Ovary (tissue), 9 donors: Measurements from ENCODE around the gene YBX2. TPM values are rescaled to one million over a fixed set of nuclear protein-coding genes. Genes with fewer than 3 reads are reported as not detected.
A peak's percentile ranks its signal among the peaks of the same experiment; 100 is the strongest.
"Not testable (repeated sequence)": the region's sequence is repeated elsewhere in the genome, so short reads cannot be mapped to it uniquely, and the experiment has no call there.

ENCODE experiments used
- DNase-seq, 5 donors: peaks; one replicate each; pipeline ENCODE4 v3.0.0-alpha.2; 2019 to 2020
- H3K27ac ChIP-seq, 2 donors: fragments of 200-600 bp; one replicate each; pipeline versions ENCODE4 v1.5.1 to v1.8.0; 2019 to 2022
- H3K27me3 ChIP-seq: fragments of 200-600 bp; one replicate; pipeline ENCODE4 v1.8.0; 2022
- H3K36me3 ChIP-seq: fragments of 200-600 bp; sonication (generic); one replicate; pipeline ENCODE4 v1.5.1; 2019
- H3K4me1 ChIP-seq: one replicate; pipeline ENCODE4 v1.8.1; 2013; ENCODE audit warnings: mild to moderate bottlenecking, moderate library complexity; ENCODE audit not compliant: insufficient read depth
- H3K4me3 ChIP-seq: fragments of 200-600 bp; sonication (generic); one replicate; pipeline ENCODE4 v1.5.1; 2017
- H3K9me3 ChIP-seq, 2 donors: fragments of 200-600 bp in 1 of 2; sonication (generic) in 1 of 2; one replicate each; pipeline versions ENCODE4 v1.5.1 to v1.8.1; 2013 to 2019; ENCODE audit warnings: mild to moderate bottlenecking in 1 of 2, moderate library complexity in 1 of 2
- CTCF ChIP-seq, 3 donors: fragments of 450-650 bp in 2 of 3; fragments of 200-600 bp in 1 of 3; IDR thresholded peaks; one replicate each; pipeline versions ENCODE4 v1.5.1 to v1.8.0; 2016 to 2022; ENCODE audit warnings: antibody characterized with exemption in 3 of 3, mild to moderate bottlenecking in 1 of 3
- EP300 ChIP-seq: sonication (generic); formaldehyde crosslinking; IDR thresholded peaks from one replicate; pipeline ENCODE4 v1.6.1; 2017; ENCODE audit warnings: antibody characterized with exemption
- POLR2A ChIP-seq: fragments of 450-650 bp; IDR thresholded peaks from one replicate; pipeline ENCODE4 v1.6.1; 2017; ENCODE audit warnings: antibody characterized with exemption, mild to moderate bottlenecking, moderate library complexity
- WGBS, 3 donors: extraction: QIAGEN DNeasy Blood & Tissue Kit in 1 of 3; methylation state at CpG; one replicate each; pipeline versions ENCODE4 v1.1.5 to v1.1.7; 2013 to 2017; 5-methylcytosine and 5-hydroxymethylcytosine counted together
- intact Hi-C, 4 donors: fragments of 100-400 bp; cut with DNase I; formaldehyde crosslinking; loops; one replicate each; pipeline versions ENCODE4 v1.11.0 to v1.15.1; 2022 to 2023
- polyA plus RNA-seq, 2 donors: library from polyadenylated mRNA; stranded (reverse); fragments of 200-250 nt in 1 of 2; fragments of 350-450 nt in 1 of 2; fragmentation: Illumina TruSeq in 1 of 2; extraction: RNeasy Lipid Tissue Mini Kit (QIAGEN cat#74804) in 1 of 2; gene quantifications; one replicate each; pipeline ENCODE4 v1.2.3, GENCODE V29; 2013 to 2014
- total RNA-seq, 7 donors: library from RNA; depleted of rRNA in 2 of 7; stranded (reverse); fragments of >200 nt in 2 of 7; fragmentation: NEBNext Ultra II Directional in 3 of 7; extraction: Animal tissue kit (Norgen Biotek cat#: 25700) in 3 of 7; gene quantifications; one replicate each; pipeline versions ENCODE4 v1.1.0 to v1.2.4, GENCODE V29; 2016 to 2023
- donor health status: DM: no; HTN: no; CAD: no; lungs with moderate emphysema.
- donor health status: DM: no; HTN: no; CAD: no.
- donor health status: Bipolar disorder and iron deficiency.
- donor health status: DM: yes; HTN: yes; CAD: no.
- donor health status: DM: no; HTN: no; CAD: no.
- donor health status: DM: yes; HTN: yes; CAD: no.

The YBX2 gene
- total and polyA plus RNA-seq, 9 donors, result 0.30 to 1.8 (median 0.64) TPM; not detected in 3

- no peaks in the 10 kb centered on the region for H3K27me3 ChIP-seq
- H3K4me1 ChIP-seq, result peaks cover 9% of the 10 kb centered on the region
- no peaks in the 10 kb centered on the region for H3K36me3 ChIP-seq
- H3K9me3 ChIP-seq, result no peaks in the 10 kb centered on the region
- intact Hi-C loops, result no loop called here
- no peak for DNase-seq
- H3K27ac ChIP-seq, result no peak overlapping the region
- WGBS, 3 donors, result 69 to 74% (median 73%) methylated on average over 4 of the region's 4 CpGs
- TF ChIP-seq CTCF (IDR thresholded peaks at IDR 0.05), result no peak
- no peak overlapping the region for H3K4me3 ChIP-seq
Measured at GRCh38 chr17:7248796-7249195, 45.6 kb downstream of the YBX2 start.

- no peaks in the 10 kb centered on the region for H3K9me3 ChIP-seq
- no peak overlapping the region for H3K4me3 ChIP-seq
- intact Hi-C loops, result no loop called here
- 86 to 90% (median 87%) methylated on average over 5 of the region's 5 CpGs for WGBS, 3 donors
- H3K4me1 ChIP-seq, result peaks cover 9% of the 10 kb centered on the region
- no peak overlapping the region for H3K27ac ChIP-seq
- DNase-seq, result no peak
- no peaks in the 10 kb centered on the region for H3K27me3 ChIP-seq
- TF ChIP-seq EP300 (no peak), POLR2A (no peak), CTCF (IDR thresholded peaks at IDR 0.05) (no peak)
- H3K36me3 ChIP-seq, result no peaks in the 10 kb centered on the region
Measured at GRCh38 chr17:7246779-7247178, 47.7 kb downstream of the YBX2 start.

- H3K36me3 ChIP-seq, intact Hi-C loops, H3K4me3 ChIP-seq: not testable (repeated sequence)
Measured at GRCh38 chr17:7243838-7244237, 50.6 kb downstream of the YBX2 start.

GRCh38 chr17:7243453-7243729 lies 51.0 kb downstream of the YBX2 start:
- intact Hi-C loops, result no loop called here
- WGBS, 3 donors, result 26 to 36% (median 29%) methylated on average over 2 of the region's 2 CpGs
- TF ChIP-seq POLR2A, result no peak
- no peak for TF ChIP-seq CTCF (IDR thresholded peaks at IDR 0.05)
- TF ChIP-seq EP300, result no peak

More at GRCh38 chr17:7243838-7244237, 50.6 kb downstream of the YBX2 start:
- H3K4me1 ChIP-seq, H3K9me3 ChIP-seq, H3K27me3 ChIP-seq: not testable (repeated sequence)
- H3K27ac ChIP-seq, result peak overlapping the region in 1 of 2 donors; percentile 98
- 70 to 73% (median 73%) methylated on average over 10 of the region's 10 CpGs for WGBS, 3 donors
- DNase-seq, result peak in 3 of 5 donors; percentile 39 to 42 (median 39)

GRCh38 chr17:7242717-7243452 lies 51.6 kb downstream of the YBX2 start:
- peak in 1 of 3 donors; percentile 23 for TF ChIP-seq CTCF (IDR thresholded peaks at IDR 0.05)
- peak; percentile 89 for TF ChIP-seq EP300
- TF ChIP-seq POLR2A, result peak; percentile 50
- Histone ChIP-seq H3K27me3 (no peaks in the 10 kb centered on the region), H3K4me1 (peaks cover 6% of the 10 kb centered on the region), H3K4me3 (peak overlapping the region; percentile 86), H3K27ac (peak overlapping the region; percentile 91 to 98), H3K36me3 (no peaks in the 10 kb centered on the region), H3K9me3 (no peaks in the 10 kb centered on the region)
- DNase-seq, result peak; percentile 97 to 98 (median 97)
- 0 to 1% (median 1%) methylated on average over 49 of the region's 49 CpGs for WGBS, 3 donors
- intact Hi-C loops, result no loop called here

More at GRCh38 chr17:7243453-7243729, 51.0 kb downstream of the YBX2 start:
- peak overlapping the region; percentile 91 to 98 for H3K27ac ChIP-seq
- no peaks in the 10 kb centered on the region for H3K36me3 ChIP-seq
- DNase-seq, result no peak
- H3K9me3 ChIP-seq, result no peaks in the 10 kb centered on the region
- H3K27me3 ChIP-seq, result no peaks in the 10 kb centered on the region
- H3K4me3 ChIP-seq, result peak overlapping the region; percentile 86
- H3K4me1 ChIP-seq, result peaks cover 6% of the 10 kb centered on the region
